HepG2 (cell line): Measurements from ENCODE around the gene ZNF318. TPM values are rescaled to one million over a fixed set of nuclear protein-coding genes. Genes with fewer than 3 reads are reported as not detected.

Source experiments
- CHD2 ChIP-seq: IDR thresholded peaks from 2 replicates; pipeline ENCODE4 v1.6.1; 2011; ENCODE audit warnings: low read depth, low read length, improper control_type of control experiment
- HOXA7 ChIP-seq: sonication (generic); formaldehyde crosslinking; IDR thresholded peaks from 2 replicates; pipeline ENCODE4 v1.8.1; 2022; ENCODE audit warnings: mild to moderate bottlenecking, missing genetic modification reagents, moderate library complexity
- KIAA2018 ChIP-seq: sonication (generic); formaldehyde crosslinking; IDR thresholded peaks from 2 replicates; pipeline ENCODE4 v1.5.0; 2020; ENCODE audit warnings: mild to moderate bottlenecking, missing genetic modification reagents, borderline replicate concordance
- STAT6 ChIP-seq: sonication (generic); formaldehyde crosslinking; IDR thresholded peaks from 2 replicates; pipeline ENCODE4 v1.4.0; 2020; ENCODE audit warnings: missing genetic modification reagents, mild to moderate bottlenecking, borderline replicate concordance
- THAP7 ChIP-seq: sonication (generic); formaldehyde crosslinking; IDR thresholded peaks from 2 replicates; pipeline ENCODE4 v1.8.1; 2023; ENCODE audit warnings: mild to moderate bottlenecking, missing genetic modification reagents
- THAP9 ChIP-seq: sonication (generic); formaldehyde crosslinking; IDR thresholded peaks from 2 replicates; pipeline ENCODE4; 2020; ENCODE audit warnings: missing genetic modification reagents, mild to moderate bottlenecking, borderline replicate concordance
- ZFP41 ChIP-seq: sonication (generic); formaldehyde crosslinking; IDR thresholded peaks from 2 replicates; pipeline ENCODE4 v1.4.0; 2020; ENCODE audit warnings: mild to moderate bottlenecking, missing genetic modification reagents, borderline replicate concordance
- ZNF10 ChIP-seq: sonication (generic); formaldehyde crosslinking; IDR thresholded peaks from 2 replicates; pipeline ENCODE4 v1.4.0; 2020; ENCODE audit warnings: mild to moderate bottlenecking, low read depth, missing genetic modification reagents, borderline replicate concordance
- ZNF460 ChIP-seq: sonication (generic); formaldehyde crosslinking; IDR thresholded peaks from 2 replicates; pipeline ENCODE4 v1.5.1; 2020; ENCODE audit warnings: missing genetic modification reagents, mild to moderate bottlenecking, borderline replicate concordance
- ZNF543 ChIP-seq: sonication (generic); formaldehyde crosslinking; IDR thresholded peaks from 2 replicates; pipeline ENCODE4 v1.4.0; 2020; ENCODE audit warnings: mild to moderate bottlenecking, missing genetic modification reagents
- ZNF710 ChIP-seq: sonication (generic); formaldehyde crosslinking; IDR thresholded peaks from 2 replicates; pipeline ENCODE4 v1.5.0; 2020; ENCODE audit warnings: mild to moderate bottlenecking, missing genetic modification reagents, borderline replicate concordance
- polyA plus RNA-seq, 8 experiments: library from polyadenylated mRNA; depleted of rRNA in 3 of 8; stranded (reverse) in 7 of 8; unstranded in 1 of 8; fragments of >200 nt; fragmentation: Illumina TruSeq in 4 of 8; extraction: Trizol in 4 of 8; gene quantifications; 2 replicates each; pipeline versions ENCODE4 v1.2.1 to v1.2.3, GENCODE V29; 2011 to 2016; ENCODE audit warnings: low read depth in 4 of 8, missing spikeins in 1 of 8, mixed read lengths in 1 of 8; ENCODE audit not compliant: insufficient read depth in 1 of 8
- total RNA-seq, 5 experiments: library from RNA; depleted of rRNA; stranded (reverse); fragments of >200 nt; fragmentation: Illumina TruSeq; extraction: Trizol; gene quantifications; 2 replicates each; pipeline ENCODE4 v1.2.3, GENCODE V29; 2016; ENCODE audit warnings: low read depth in 1 of 5

Gene ZNF318
- total and polyA plus RNA-seq, 2 of the 13 experiments (the other 11 are each of a cell fraction or from before 2014, with no cell fraction given), result 13.0 to 14.5 TPM

- TF ChIP-seq THAP9 (CRISPR knock-in tag), result no peak
- TF ChIP-seq ZNF710 (CRISPR knock-in tag), result 0 out of 2 replicates have a peak, but pooled peaks have one; percentile 45
- TF ChIP-seq KIAA2018 (CRISPR knock-in tag), result no peak
- TF ChIP-seq HOXA7 (CRISPR knock-in tag), result no peak
- no peak for TF ChIP-seq ZNF543 (CRISPR knock-in tag)
- no peak for TF ChIP-seq ZNF10
- no peak for TF ChIP-seq STAT6 (CRISPR knock-in tag)
- TF ChIP-seq ZFP41, result no peak
- TF ChIP-seq CHD2, result no peak
- TF ChIP-seq ZNF460 (CRISPR knock-in tag), result no peak
- 0 out of 2 replicates have a peak, but pooled peaks have one; percentile 23 for TF ChIP-seq THAP7 (CRISPR knock-in tag)
Observed at GRCh38 chr6:43292763-43293318, 76.6 kb downstream of the ZNF318 start (continued).
